HG03565 (cell line): ENCODE results near the gene LEPROT.

Source experiments
- ATAC-seq: cut with Tn5 transposase; IDR thresholded peaks from one replicate; pipeline ENCODE4 v1.9.1; 2021; ENCODE audit warnings: mild to moderate bottlenecking, moderate library complexity; ENCODE audit not compliant: unreplicated experiment

Gene LEPROT

DNA sequence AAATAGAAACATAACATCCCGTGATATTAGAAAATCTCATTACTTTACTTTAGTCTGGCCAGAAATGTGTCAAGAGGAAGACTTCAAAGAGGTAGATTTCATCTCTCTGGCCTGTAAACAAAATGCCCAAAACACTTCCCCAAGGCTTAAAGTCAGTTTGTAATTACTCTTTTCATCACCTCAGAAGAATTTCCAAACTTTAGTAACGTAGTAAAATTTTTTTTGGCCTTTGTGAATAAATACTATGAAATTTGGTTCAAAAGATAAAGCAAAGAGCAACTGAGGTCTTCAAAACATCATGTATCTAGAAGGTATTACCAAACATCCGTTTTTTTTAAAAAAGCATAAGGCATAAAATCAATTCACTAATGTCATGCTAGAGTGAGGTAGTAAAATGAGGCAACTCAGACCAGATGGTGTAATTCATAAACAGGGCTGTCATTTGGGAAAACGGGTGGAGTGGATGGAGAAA lies 51.4 kb downstream of the LEPROT start:
- ATAC-seq, result no peak

DNA sequence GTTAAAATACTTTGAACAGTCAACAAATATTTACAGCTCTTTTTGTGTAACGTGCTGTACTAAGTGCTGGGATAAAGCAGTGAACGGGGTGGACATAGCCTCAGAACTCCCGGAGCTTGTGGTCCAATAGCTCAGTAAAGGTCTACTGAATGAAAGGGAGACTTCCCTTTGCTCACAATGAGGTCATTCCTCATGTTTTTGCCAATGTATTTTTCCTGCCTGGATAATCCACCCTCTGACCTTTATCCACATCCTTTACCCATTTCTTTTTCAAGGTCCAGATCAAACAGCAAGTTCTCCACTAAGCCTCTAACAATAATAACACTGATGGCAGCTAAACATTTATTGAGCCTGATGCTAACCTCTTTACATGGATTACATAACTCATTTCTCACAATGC lies 55.9 kb downstream of the LEPROT start:
- ATAC-seq, result no peak

DNA sequence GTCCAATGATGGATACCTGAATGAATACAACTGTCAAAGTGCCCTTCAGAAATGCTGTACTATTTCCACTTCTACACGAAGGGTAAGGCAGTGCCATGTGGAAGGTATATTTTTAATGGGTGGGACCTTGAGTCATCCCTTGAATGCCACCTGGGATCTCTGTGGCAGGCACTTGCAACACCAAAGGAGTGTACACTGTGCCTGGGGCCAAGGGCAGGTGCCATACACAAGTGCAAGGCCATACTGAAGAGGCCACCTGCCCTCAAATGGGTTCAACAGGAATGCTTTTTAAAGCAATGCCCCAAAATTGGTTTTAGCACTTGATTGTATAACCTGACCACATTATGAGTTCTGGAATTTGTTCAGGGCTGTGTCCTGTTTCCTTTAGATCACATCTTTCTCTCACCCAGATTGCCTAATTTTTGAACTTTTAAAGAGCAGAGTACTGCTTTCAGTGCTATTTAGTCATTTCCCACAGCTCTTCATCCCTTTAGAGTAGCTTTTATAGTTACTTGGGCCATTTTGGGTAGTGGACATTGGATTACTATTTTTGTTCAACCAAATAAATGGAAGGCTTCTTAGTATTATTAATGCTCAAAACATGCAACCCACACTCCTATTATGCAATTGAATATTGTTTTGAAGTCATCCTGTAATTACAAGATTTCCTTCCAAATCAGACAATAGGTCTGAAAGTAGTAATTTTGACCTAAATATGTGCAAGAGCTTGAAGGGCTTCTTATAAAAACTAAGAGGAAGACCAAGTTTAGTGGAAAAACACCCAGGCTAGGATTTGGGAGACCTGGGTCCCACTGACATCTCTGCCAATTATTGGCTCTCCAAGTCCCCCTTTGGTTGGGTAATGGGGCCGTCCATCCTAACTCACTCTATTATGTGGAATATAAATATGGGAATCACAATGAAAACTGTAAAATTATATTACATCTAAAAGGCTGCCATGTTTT lies 57.2 kb downstream of the LEPROT start:
- no peak for ATAC-seq

DNA sequence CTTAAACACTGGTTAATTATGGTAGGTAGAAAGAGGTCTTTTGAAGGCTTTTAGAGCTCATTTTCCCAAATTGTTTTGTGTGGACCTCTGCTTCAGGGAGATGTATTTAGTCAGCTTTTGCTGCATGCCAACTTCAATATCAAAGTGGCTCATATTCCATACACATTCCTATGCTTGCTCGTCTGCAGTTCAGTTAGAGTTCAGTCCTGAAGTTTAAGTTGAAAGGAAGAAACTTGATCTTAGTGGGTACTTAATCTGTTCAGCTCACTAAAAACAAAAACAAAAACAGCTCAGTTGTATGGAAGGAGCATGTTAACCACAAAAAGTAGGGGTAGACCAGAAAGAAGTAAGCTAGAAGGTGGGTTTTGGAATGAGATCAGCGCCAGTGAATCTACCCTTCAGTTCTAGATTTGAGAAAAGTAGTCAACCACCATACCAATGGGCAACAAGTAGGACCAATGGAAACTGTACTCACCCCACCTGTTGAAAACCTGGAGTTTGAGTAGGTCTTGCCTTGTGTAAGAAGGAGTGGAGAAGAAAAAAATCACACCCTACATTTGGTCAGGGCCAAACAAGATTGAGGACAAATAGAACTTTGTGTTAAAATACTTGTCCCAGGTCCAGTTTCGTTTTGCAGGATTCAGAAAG lies 58.0 kb downstream of the LEPROT start:
- ATAC-seq, result no peak

DNA sequence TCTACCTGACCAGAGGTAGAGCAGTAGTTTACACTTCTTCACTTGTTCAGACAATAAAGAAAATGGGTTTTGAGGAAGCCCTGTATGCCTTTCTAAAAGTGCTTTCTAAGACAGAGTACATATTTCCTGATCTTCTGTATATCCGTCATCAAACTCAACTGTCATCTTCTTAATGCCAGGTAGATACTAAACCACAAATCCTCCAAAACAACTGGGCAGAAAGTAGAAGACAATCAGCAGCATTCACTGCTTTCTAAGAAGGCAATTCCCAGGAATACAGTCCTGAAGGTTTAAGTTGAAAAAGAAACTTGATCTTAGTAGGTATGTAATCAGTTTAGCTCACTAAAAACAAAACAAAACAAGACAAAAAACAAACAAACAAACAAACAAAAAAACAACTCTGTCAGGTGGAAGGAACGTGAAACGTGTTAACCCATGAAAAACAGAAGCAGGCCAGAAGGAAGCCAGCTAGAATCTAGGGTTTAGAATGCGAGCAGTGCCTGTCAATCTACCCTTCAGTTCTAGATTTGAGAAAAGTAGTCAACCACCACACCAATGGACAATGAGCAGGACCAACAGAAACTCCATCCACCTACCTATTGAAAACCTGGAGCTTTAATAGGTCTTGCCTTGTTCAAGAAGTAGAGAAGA lies 59.2 kb downstream of the LEPROT start:
- no peak for ATAC-seq

DNA sequence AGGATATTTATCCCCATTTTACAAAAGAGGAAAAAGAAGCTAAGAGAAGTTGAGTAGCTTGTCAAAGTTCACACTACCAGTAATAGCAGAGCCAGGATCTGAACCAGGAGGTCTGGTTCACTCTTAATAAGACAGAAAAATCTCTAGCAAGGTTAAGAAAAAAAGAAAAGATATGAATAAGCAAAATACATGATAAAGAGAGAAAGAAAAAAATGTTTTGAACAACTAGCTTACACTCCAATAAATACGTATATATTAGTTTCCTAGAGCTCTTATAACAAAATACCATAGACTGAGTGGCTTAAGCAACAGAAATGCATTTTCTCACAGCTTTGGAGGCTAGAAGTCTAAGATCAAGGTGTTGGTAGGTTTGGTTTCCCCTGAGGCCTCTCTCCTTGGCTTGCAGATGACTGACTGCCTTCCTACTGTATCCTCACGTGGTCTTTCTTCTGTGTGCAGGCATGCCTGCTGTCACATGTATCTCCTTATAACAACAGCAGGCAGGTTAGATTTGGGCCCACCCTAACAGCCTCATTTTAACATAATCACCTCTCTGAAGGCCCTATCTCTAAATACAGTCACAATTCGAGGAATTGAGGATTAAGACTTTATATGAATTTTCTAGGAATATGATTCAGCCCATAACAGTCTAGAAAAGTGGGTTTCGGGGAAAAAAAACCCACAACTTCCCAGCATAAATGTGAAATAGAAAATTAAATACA lies 60.4 kb downstream of the LEPROT start:
- ATAC-seq, result no peak

DNA sequence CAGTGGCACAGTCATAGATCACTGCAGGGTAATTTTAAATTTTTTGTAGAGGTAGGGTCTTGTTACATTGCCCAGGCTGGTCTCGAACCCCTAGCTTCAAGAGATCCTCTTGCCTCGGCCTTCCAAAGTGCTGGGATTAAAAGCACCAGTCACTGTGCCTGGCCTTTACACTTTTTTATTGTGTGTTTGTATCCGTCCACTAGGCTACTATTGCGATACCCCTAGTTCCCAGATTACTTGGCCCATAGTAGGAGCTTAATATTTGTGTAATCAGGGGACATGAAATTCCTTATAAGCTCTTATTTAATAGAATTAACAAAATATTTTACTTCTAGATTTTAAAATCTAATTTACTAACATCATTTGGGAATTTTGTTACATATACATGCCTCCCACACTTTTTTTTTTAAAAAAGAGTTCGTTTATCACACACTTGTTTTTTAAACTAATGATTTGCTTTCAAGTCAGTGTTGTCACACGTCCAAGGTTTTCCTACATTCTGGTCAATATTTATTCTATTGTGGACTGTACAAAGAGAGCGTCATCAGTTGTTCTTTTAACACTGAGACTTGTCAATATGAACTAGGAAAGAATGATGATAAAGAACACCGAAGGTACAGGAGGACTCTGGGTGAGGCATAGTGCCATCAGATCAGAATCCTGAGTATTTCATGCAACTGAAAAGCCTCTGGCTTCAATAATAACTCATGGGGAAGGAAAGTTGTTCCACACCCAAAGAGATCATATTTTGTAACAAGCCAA lies 63.7 kb downstream of the LEPROT start:
- ATAC-seq, result no peak
